Lower lobe of right lung (tissue), 2 donors: Measurements from ENCODE around the gene C2CD2L. TPM values are rescaled to one million over a fixed set of nuclear protein-coding genes. Genes with fewer than 3 reads are reported as not detected.
"Not testable (repeated sequence)": the region's sequence is repeated elsewhere in the genome, so short reads cannot be mapped to it uniquely, and the experiment has no call there.

Experiments
- ATAC-seq, 2 donors: fragments of 200-7000 bp; cut with Tn5 transposase; one replicate each; pipeline ENCODE4 v1.9.1; 2020 to 2022; ENCODE audit warnings: mild to moderate bottlenecking in 2 of 2, moderate library complexity in 2 of 2
- DNase-seq: peaks from one replicate; pipeline ENCODE4 v3.0.0-alpha.2; 2020
- H3K27ac ChIP-seq: fragments of 200-600 bp; one replicate; pipeline ENCODE4 v1.8.0; 2022
- H3K27me3 ChIP-seq: fragments of 200-600 bp; one replicate; pipeline ENCODE4 v1.8.0; 2022; ENCODE audit warnings: low read depth
- H3K36me3 ChIP-seq: fragments of 200-600 bp; one replicate; pipeline ENCODE4 v1.8.0; 2022; ENCODE audit warnings: mild to moderate bottlenecking
- H3K4me1 ChIP-seq: fragments of 200-600 bp; one replicate; pipeline ENCODE4 v1.8.0; 2022
- H3K4me3 ChIP-seq: fragments of 200-600 bp; one replicate; pipeline ENCODE4 v1.8.0; 2022; ENCODE audit warnings: mild to moderate bottlenecking
- H3K9me3 ChIP-seq: fragments of 200-600 bp; one replicate; pipeline ENCODE4 v1.8.0; 2022
- intact Hi-C: fragments of 100-400 bp; cut with DNase I; formaldehyde crosslinking; loops from one replicate; pipeline ENCODE4 v1.11.0; 2022
- total RNA-seq: library from RNA; stranded (reverse); fragmentation: NEBNext Ultra II Directional; extraction: Animal tissue kit (Norgen Biotek cat#: 25700); gene quantifications from one replicate; pipeline ENCODE4 v1.2.1, GENCODE V29; 2021
- TF ChIP-seq, protein P1 (sequence below): fragments of 200-600 bp; IDR thresholded peaks from one replicate; pipeline ENCODE4 v1.8.0; 2022; ENCODE audit warnings: antibody characterized with exemption, mild to moderate bottlenecking
- donor health status: DM: no; HTN: yes; CAD: no; lungs with severe emphysema.

Gene C2CD2L
- total RNA-seq, 1 donor from 2014 or later, result 16.5 TPM

DNA sequence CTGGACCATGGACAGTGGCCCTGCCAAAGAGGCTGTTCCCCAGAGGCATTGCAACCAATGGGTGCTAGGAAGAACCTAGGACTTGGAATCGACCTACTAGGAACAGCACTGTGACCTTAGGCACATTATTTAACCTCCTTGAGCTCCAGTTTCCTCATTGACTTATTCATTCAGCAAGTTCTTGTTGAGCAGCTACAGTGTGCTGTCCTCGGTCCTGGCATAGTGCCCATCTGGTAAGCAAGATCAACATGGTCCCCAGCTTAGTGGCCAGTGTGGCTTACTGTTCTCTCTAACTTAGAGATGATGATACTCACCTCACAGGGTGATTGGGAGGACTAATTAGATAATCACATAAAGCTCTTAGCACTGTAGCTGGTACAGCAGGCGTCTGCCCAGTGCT lies 49.9 kb downstream of the C2CD2L start:
- Histone ChIP-seq H3K36me3 (no peaks in the 10 kb centered on the region), H3K27ac (no peak overlapping the region), H3K4me3 (no peak overlapping the region), H3K4me1 (no peaks in the 10 kb centered on the region), H3K9me3 (no peaks in the 10 kb centered on the region), H3K27me3 (no peaks in the 10 kb centered on the region)
- TF ChIP-seq, protein P1, sequence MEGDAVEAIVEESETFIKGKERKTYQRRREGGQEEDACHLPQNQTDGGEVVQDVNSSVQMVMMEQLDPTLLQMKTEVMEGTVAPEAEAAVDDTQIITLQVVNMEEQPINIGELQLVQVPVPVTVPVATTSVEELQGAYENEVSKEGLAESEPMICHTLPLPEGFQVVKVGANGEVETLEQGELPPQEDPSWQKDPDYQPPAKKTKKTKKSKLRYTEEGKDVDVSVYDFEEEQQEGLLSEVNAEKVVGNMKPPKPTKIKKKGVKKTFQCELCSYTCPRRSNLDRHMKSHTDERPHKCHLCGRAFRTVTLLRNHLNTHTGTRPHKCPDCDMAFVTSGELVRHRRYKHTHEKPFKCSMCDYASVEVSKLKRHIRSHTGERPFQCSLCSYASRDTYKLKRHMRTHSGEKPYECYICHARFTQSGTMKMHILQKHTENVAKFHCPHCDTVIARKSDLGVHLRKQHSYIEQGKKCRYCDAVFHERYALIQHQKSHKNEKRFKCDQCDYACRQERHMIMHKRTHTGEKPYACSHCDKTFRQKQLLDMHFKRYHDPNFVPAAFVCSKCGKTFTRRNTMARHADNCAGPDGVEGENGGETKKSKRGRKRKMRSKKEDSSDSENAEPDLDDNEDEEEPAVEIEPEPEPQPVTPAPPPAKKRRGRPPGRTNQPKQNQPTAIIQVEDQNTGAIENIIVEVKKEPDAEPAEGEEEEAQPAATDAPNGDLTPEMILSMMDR, result no peak
- intact Hi-C loops, result no loop called here
- ATAC-seq, result no peak
- DNase-seq, result peak; percentile 15

DNA sequence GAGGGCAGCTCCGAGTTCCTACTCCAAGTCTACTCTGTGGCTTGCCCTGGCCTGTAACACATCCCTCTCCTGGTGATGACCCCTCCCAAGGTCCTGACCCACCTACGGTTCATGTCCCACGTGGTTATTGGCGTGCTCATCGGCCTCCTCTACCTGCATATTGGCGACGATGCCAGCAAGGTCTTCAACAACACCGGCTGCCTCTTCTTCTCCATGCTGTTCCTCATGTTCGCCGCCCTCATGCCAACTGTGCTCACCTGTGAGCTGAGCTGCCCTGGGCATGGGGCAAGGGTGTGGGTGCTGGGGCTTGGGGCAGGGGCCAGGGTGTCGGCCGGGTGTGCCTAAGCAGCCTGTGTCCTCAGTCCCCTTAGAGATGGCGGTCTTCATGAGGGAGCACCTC lies 51.3 kb downstream of the C2CD2L start:
- Histone ChIP-seq H3K4me1 (no peaks in the 10 kb centered on the region), H3K36me3 (no peaks in the 10 kb centered on the region), H3K27ac (no peak overlapping the region), H3K27me3 (no peaks in the 10 kb centered on the region), H3K9me3 (no peaks in the 10 kb centered on the region), H3K4me3 (no peak overlapping the region)
- TF ChIP-seq, protein P1, result no peak
- DNase-seq (no peak), ATAC-seq (no peak)
- intact Hi-C loops, result no loop called here

DNA sequence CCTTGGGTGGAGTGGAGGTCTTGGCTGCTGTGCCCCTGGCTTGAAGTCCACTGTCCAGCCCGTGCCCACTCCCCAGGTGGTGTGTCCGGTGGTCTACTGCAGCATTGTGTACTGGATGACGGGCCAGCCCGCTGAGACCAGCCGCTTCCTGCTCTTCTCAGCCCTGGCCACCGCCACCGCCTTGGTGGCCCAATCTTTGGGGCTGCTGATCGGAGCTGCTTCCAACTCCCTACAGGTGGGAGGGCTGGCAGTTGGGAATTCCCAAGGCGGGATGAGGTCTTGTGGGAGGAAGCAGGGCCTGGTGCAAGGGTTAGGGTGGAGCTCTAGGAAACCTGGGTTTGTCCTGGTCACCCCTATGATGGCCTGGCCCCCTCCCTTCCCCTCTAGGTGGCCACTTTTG lies 53.0 kb downstream of the C2CD2L start:
- Histone ChIP-seq H3K36me3 (no peaks in the 10 kb centered on the region), H3K27ac (no peak overlapping the region), H3K27me3 (no peaks in the 10 kb centered on the region), H3K4me3 (no peak overlapping the region), H3K4me1 (no peaks in the 10 kb centered on the region), H3K9me3 (no peaks in the 10 kb centered on the region)
- TF ChIP-seq, protein P1, result no peak
- DNase-seq (peak; percentile 38), ATAC-seq (no peak)
- intact Hi-C loops, result no loop called here

DNA sequence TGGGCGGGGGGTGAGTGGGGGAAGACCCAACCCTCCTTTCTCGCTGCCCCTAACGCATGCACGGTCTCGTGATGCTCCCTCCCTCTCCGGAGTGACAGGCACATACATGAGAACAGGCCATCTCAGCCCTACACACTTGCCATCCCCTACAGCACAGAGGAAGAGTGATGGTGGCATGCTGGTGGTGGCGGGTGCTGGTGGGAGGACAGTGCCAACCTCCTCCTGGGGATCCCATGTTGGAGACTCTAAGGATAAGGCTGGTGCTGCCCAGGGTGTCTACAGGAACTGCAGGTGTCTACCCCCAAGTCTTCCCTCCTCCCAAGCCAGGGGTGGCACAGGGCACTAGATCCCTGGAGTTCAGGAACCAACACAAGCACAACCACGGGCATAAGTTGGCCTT lies 54.7 kb downstream of the C2CD2L start:
- Histone ChIP-seq H3K4me3 (no peak overlapping the region), H3K4me1 (no peaks in the 10 kb centered on the region), H3K27ac (no peak overlapping the region), H3K36me3 (no peaks in the 10 kb centered on the region), H3K9me3 (no peaks in the 10 kb centered on the region), H3K27me3 (no peaks in the 10 kb centered on the region)
- intact Hi-C loops, result no loop called here
- ATAC-seq (no peak), DNase-seq (peak; percentile 25)
- TF ChIP-seq, protein P1, result no peak

DNA sequence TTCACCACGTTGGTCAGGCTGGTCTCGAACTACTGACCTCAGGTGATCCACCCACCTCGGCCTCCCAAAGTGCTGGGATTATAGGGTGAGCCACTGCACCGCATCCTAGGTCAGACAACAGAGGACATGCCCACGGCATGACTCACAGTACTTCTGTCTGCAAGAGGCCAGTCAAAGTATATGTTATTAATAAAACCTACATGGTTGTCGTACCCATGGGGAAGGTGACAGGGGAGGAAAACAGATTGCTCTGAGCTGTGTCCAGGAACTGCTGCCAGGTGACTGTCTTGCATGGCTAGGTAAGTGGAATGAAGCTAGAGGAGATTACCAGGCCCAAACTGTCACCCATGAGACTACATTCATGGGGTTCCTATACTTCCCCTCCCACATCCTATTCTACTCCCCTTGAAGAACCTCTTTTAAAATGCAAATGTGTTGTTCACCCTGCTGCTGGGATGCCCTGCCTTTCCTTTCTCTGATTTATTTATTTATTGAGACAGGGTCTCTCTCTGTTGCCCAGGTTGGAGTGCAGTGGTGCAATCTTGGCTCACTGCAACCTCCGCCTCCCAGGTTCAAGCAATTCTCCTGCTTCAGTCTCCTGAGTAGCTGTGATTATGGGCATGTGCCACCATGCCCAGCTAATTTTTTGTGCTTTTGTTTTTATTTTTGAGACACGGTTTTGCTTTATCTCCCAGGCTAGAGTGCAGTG lies 59.4 kb downstream of the C2CD2L start:
- Histone ChIP-seq H3K9me3 (no peaks in the 10 kb centered on the region), H3K27me3 (no peaks in the 10 kb centered on the region), H3K4me3 (no peak overlapping the region), H3K27ac (no peak overlapping the region), H3K36me3 (no peaks in the 10 kb centered on the region), H3K4me1 (peaks cover 10% of the 10 kb centered on the region)
- no peak for ATAC-seq
- TF ChIP-seq, protein P1, result no peak
- intact Hi-C loops, result no loop called here
- peak; percentile 6 for DNase-seq

DNA sequence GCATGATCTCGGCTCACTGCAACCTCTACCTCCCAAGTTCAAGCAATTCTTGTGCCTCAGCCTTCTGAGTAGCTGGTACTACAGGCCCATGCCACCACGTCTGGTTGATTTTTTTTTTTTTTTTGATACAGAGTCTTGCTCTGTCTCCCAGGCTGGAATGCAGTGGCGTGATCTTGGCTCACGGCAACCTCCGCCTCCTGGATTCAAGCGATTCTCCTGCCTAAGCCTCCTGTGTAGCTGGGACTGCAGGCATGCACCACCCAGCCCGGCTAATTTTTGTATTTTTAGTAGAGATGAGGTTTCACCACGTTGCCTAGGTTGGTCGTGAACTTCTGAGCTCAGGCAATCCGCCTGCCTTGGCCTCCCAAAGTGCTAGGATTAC lies 59.9 kb downstream of the C2CD2L start:
- intact Hi-C loops, H3K27ac ChIP-seq, H3K36me3 ChIP-seq, H3K9me3 ChIP-seq, ATAC-seq, H3K4me3 ChIP-seq, H3K27me3 ChIP-seq: not testable (repeated sequence)
- H3K4me1 ChIP-seq, result peaks cover 10% of the 10 kb centered on the region
- DNase-seq, result peak; percentile 4
